ENCODE data around the gene CCDC51.

- no peak for TF ChIP-seq TCF7L2 (IDR thresholded peaks at IDR 0.05; ENCODE audit: borderline replicate concordance, extremely low read depth, insufficient read depth, insufficient read length)
- TF ChIP-seq, protein P1, sequence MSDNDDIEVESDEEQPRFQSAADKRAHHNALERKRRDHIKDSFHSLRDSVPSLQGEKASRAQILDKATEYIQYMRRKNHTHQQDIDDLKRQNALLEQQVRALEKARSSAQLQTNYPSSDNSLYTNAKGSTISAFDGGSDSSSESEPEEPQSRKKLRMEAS (IDR thresholded peaks at IDR 0.05): no peak
- no peak for TF ChIP-seq SRF (IDR thresholded peaks at IDR 0.05; ENCODE audit: low read depth)
- TF ChIP-seq, protein P2, sequence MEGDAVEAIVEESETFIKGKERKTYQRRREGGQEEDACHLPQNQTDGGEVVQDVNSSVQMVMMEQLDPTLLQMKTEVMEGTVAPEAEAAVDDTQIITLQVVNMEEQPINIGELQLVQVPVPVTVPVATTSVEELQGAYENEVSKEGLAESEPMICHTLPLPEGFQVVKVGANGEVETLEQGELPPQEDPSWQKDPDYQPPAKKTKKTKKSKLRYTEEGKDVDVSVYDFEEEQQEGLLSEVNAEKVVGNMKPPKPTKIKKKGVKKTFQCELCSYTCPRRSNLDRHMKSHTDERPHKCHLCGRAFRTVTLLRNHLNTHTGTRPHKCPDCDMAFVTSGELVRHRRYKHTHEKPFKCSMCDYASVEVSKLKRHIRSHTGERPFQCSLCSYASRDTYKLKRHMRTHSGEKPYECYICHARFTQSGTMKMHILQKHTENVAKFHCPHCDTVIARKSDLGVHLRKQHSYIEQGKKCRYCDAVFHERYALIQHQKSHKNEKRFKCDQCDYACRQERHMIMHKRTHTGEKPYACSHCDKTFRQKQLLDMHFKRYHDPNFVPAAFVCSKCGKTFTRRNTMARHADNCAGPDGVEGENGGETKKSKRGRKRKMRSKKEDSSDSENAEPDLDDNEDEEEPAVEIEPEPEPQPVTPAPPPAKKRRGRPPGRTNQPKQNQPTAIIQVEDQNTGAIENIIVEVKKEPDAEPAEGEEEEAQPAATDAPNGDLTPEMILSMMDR (IDR thresholded peaks at IDR 0.05 in 2 of 3, conservative IDR thresholded peaks at IDR 0.05 in 1 of 3; ENCODE audit: borderline replicate concordance in 1 of 3, insufficient read depth in 1 of 3, low read depth in 2 of 3, low read length in 2 of 3): no peak
- TF ChIP-seq, protein P3, sequence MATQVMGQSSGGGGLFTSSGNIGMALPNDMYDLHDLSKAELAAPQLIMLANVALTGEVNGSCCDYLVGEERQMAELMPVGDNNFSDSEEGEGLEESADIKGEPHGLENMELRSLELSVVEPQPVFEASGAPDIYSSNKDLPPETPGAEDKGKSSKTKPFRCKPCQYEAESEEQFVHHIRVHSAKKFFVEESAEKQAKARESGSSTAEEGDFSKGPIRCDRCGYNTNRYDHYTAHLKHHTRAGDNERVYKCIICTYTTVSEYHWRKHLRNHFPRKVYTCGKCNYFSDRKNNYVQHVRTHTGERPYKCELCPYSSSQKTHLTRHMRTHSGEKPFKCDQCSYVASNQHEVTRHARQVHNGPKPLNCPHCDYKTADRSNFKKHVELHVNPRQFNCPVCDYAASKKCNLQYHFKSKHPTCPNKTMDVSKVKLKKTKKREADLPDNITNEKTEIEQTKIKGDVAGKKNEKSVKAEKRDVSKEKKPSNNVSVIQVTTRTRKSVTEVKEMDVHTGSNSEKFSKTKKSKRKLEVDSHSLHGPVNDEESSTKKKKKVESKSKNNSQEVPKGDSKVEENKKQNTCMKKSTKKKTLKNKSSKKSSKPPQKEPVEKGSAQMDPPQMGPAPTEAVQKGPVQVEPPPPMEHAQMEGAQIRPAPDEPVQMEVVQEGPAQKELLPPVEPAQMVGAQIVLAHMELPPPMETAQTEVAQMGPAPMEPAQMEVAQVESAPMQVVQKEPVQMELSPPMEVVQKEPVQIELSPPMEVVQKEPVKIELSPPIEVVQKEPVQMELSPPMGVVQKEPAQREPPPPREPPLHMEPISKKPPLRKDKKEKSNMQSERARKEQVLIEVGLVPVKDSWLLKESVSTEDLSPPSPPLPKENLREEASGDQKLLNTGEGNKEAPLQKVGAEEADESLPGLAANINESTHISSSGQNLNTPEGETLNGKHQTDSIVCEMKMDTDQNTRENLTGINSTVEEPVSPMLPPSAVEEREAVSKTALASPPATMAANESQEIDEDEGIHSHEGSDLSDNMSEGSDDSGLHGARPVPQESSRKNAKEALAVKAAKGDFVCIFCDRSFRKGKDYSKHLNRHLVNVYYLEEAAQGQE (IDR thresholded peaks at IDR 0.05; ENCODE audit: low read depth): no peak
These were observed 16.5 kb upstream of the CCDC51 start for GRCh38 chr3:48456456-48456855.
